CD4-positive, alpha-beta T cell (primary cell): ENCODE measurements around the gene KIF3A. TPM values are rescaled to one million over a fixed set of nuclear protein-coding genes. Genes with fewer than 3 reads are reported as not detected.

Experiments
- ATAC-seq: fragments of 200-7000 bp; cut with Tn5 transposase; one replicate; pipeline ENCODE4 v1.10.0; 2022; ENCODE audit warnings: mild to moderate bottlenecking; ENCODE audit not compliant: poor library complexity
- CTCF ChIA-PET: fragments of 350-600 bp; sonication (Branson Sonifier 250); formaldehyde crosslinking; loops from one replicate; lab custom pipeline; 2021; ENCODE audit warnings: antibody characterized with exemption, inconsistent platforms; lab: Charles Lee
- POLR2A ChIA-PET: fragments of 350-600 bp; sonication (Branson Sonifier 250); formaldehyde crosslinking; loops from one replicate; lab custom pipeline; 2021; ENCODE audit warnings: antibody characterized with exemption, inconsistent platforms; lab: Charles Lee
- DNase-seq, 14 experiments: peaks; one replicate each; pipeline ENCODE4 v3.0.0-alpha.2; 2013 to 2020; ENCODE audit warnings: mixed read lengths in 2 of 14
- H3K27ac ChIP-seq, 2 donors: one replicate each; pipeline versions ENCODE4 v1.5.1 to v1.7.0; 2013; ENCODE audit warnings: low read length in 2 of 2, low read depth in 1 of 2, mild to moderate bottlenecking in 1 of 2
- H3K27me3 ChIP-seq, 2 experiments: 1 replicate in 1 of 2; 2 replicates in 1 of 2; pipeline versions ENCODE4 v1.6.1 to v1.7.0; 2013; ENCODE audit warnings: low read length in 2 of 2, control low read depth in 1 of 2, mild to moderate bottlenecking in 1 of 2, moderate library complexity in 1 of 2; ENCODE audit not compliant: insufficient read depth in 2 of 2, control insufficient read depth in 1 of 2
- H3K36me3 ChIP-seq: one replicate; pipeline ENCODE4 v1.6.1; 2013; ENCODE audit warnings: low read length, control low read depth; ENCODE audit not compliant: insufficient read depth
- H3K4me1 ChIP-seq: one replicate; pipeline ENCODE4 v1.6.1; 2013; ENCODE audit warnings: low read length, control low read depth; ENCODE audit not compliant: insufficient read depth
- H3K4me3 ChIP-seq: one replicate; pipeline ENCODE4 v1.5.1; 2013; ENCODE audit warnings: mild to moderate bottlenecking, low read length, moderate library complexity
- H3K9me3 ChIP-seq, 2 experiments: 1 replicate in 1 of 2; 2 replicates in 1 of 2; pipeline versions ENCODE4 v1.6.1 to v1.7.0; 2013; ENCODE audit warnings: low read length in 2 of 2, mild to moderate bottlenecking in 2 of 2, control low read depth in 1 of 2, moderate library complexity in 1 of 2; ENCODE audit not compliant: control insufficient read depth in 1 of 2, insufficient read depth in 1 of 2
- H3K27ac Mint-ChIP-seq: one replicate; pipeline ENCODE4 v1.8.0; 2020; ENCODE audit warnings: mixed read lengths
- H3K27me3 Mint-ChIP-seq: one replicate; pipeline ENCODE4 v1.8.0; 2021; ENCODE audit warnings: mixed read lengths
- H3K36me3 Mint-ChIP-seq: one replicate; pipeline ENCODE4 v1.8.0; 2021; ENCODE audit warnings: low read depth, mixed read lengths
- H3K4me1 Mint-ChIP-seq: one replicate; pipeline ENCODE4 v1.8.0; 2021; ENCODE audit warnings: low read depth, mixed read lengths
- H3K4me3 Mint-ChIP-seq: one replicate; pipeline ENCODE4 v1.8.0; 2020; ENCODE audit warnings: mild to moderate bottlenecking, mixed read lengths
- H3K9me3 Mint-ChIP-seq: one replicate; pipeline ENCODE4 v1.8.0; 2020; ENCODE audit warnings: mixed read lengths
- CTCF ChIP-seq: fragments of 200-600 bp; IDR thresholded peaks from one replicate; pipeline ENCODE4 v1.8.0; 2022; ENCODE audit warnings: antibody characterized with exemption, mild to moderate bottlenecking
- intact Hi-C, 2 experiments: fragments of 100-400 bp; cut with DNase I in 1 of 2; cut with micrococcal nuclease in 1 of 2; formaldehyde crosslinking; loops; one replicate each; pipeline versions ENCODE4 v1.15.1 to v1.9.0; 2023 to 2025; cut with DNase I, micrococcal nuclease
- total RNA-seq, 174 experiments: library from RNA in 2 of 174; stranded (reverse) in 2 of 174; gene quantifications; one replicate each; pipeline ENCODE4 v1.2.3 and lab custom pipeline; 2021 to 2026

The KIF3A gene
- total RNA-seq, 2 experiments from 2014 or later = 10.2 to 12.4 TPM

DNA sequence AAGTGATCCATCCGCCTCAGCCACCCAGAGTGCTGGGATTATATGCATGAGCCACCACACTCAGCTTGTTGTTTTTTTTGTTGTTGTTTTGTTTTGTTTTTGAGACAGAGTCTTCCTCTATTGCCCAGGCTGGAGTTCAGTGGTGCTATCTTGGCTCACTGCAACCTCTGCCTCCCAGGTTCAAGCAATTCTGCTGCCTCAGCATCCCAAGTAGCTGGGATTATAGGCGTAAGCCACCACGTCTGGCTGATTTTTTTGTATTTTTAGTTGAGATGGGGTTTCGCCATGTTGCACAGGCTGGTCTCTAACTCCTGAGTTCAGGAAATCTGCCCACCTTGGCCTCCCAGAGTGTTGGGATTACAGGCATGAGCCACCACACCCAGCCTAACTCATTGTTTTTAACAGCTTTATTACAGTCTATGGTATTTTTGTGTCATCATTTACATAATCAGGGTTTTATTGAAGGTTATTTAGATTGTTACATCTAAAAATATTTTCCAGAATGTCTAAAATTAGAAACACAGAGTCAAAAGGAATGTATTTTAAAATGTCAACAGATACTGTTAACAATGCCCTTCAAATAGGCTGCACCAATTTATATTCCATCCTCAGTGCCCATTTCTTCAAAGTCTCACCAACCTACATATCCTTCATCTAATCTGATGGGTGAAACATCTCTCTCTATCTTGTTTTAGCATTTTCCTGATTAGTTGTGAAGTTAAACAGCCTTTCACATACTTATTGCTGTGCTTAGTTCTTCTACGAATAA is 18.6 kb downstream of the KIF3A start:
- intact Hi-C loops = loop anchor here in 1 of 2 experiments (5.0 kb wide), 1 partner anchor 331 kb away; no protein-coding TSS in a partner anchor
- CTCF ChIA-PET = no interaction called here

GRCh38 chr5:132714456-132715307 is 22.7 kb downstream of the KIF3A start:
- H3K4me3 ChIP-seq = no peak overlapping the region
- H3K27me3 ChIP-seq = no peaks in the 10 kb centered on the region
- peak; percentile 66 for TF ChIP-seq CTCF
- H3K9me3 Mint-ChIP-seq = no peaks in the 10 kb centered on the region
- H3K4me1 Mint-ChIP-seq = peaks cover 9% of the 10 kb centered on the region
- H3K36me3 ChIP-seq = peaks cover 4% of the 10 kb centered on the region
- H3K36me3 Mint-ChIP-seq = peaks cover 40% of the 10 kb centered on the region
- ChIA-PET POLR2A (interaction anchor here (0.8 to 1.9 kb wide), 4 partner anchors 23 to 158 kb away, joined by 3 to 6 read pairs (median 3); partner anchors contain the start of genes CCNI2, KIF3A and RAD50), CTCF (interaction anchor here (1.0 kb wide), 1 partner anchor 33 kb away, joined by 3 read pairs; the partner anchor contains the start of gene CCNI2)
- no peak overlapping the region for H3K27ac ChIP-seq
- H3K4me3 Mint-ChIP-seq = peak overlapping the region; percentile 5
- H3K27ac Mint-ChIP-seq = no peak overlapping the region
- H3K4me1 ChIP-seq = no peaks in the 10 kb centered on the region
- H3K9me3 ChIP-seq = no peaks in the 10 kb centered on the region
- peak; percentile 68 for ATAC-seq
- peak in 4 of 14 experiments; percentile 2 to 39 (median 25) for DNase-seq
- H3K27me3 Mint-ChIP-seq = no peaks in the 10 kb centered on the region
- intact Hi-C loops = loop anchor here (1.0 to 5.0 kb wide), 4 partner anchors 187 to 328 kb away; no protein-coding TSS in a partner anchor

More for the DNA sequence above, 18.6 kb downstream of the KIF3A start:
- no peak for TF ChIP-seq CTCF
- Histone ChIP-seq H3K27me3 (no peaks in the 10 kb centered on the region), H3K36me3 (peaks cover 18% of the 10 kb centered on the region), H3K9me3 (no peaks in the 10 kb centered on the region), H3K4me1 (no peaks in the 10 kb centered on the region), H3K4me3 (no peak overlapping the region), H3K27ac (no peak overlapping the region)
- H3K9me3 Mint-ChIP-seq = no peaks in the 10 kb centered on the region
- POLR2A ChIA-PET = no interaction called here
- H3K27ac Mint-ChIP-seq = no peak overlapping the region
- H3K4me3 Mint-ChIP-seq = no peak overlapping the region
- ATAC-seq = no peak
- DNase-seq = no peak
- peaks cover 55% of the 10 kb centered on the region for H3K36me3 Mint-ChIP-seq
- no peaks in the 10 kb centered on the region for H3K27me3 Mint-ChIP-seq
- H3K4me1 Mint-ChIP-seq = peaks cover 9% of the 10 kb centered on the region

GRCh38 chr5:132708645-132709044 is 28.7 kb downstream of the KIF3A start:
- intact Hi-C loops = no loop called here
- no peak for TF ChIP-seq CTCF
- Mint-ChIP-seq H3K4me1 (no peaks in the 10 kb centered on the region), H3K9me3 (no peaks in the 10 kb centered on the region), H3K36me3 (peaks cover 31% of the 10 kb centered on the region), H3K27ac (no peak overlapping the region), H3K4me3 (no peak overlapping the region), H3K27me3 (no peaks in the 10 kb centered on the region)
- no peak for ATAC-seq
- no peaks in the 10 kb centered on the region for H3K9me3 ChIP-seq
- H3K4me1 ChIP-seq = no peaks in the 10 kb centered on the region
- H3K27me3 ChIP-seq = no peaks in the 10 kb centered on the region
- H3K27ac ChIP-seq = no peak overlapping the region
- CTCF ChIA-PET = interaction anchor here (0.7 kb wide), 1 partner anchor 683 kb away, joined by 3 read pairs; no protein-coding TSS in a partner anchor
- H3K36me3 ChIP-seq = no peaks in the 10 kb centered on the region
- POLR2A ChIA-PET = no interaction called here
- DNase-seq = no peak
- H3K4me3 ChIP-seq = no peak overlapping the region
